IPS-18c (cell line): ENCODE data around the gene AANAT.

Experiments used
- H3K4me3 ChIP-seq: 2 replicates; pipeline ENCODE4 v1.7.0; 2013; ENCODE audit warnings: low read depth, mild to moderate bottlenecking, low read length, moderate library complexity; ENCODE audit not compliant: insufficient read depth
- H3K9me3 ChIP-seq: one replicate; pipeline ENCODE4 v1.6.1; 2013; ENCODE audit warnings: mild to moderate bottlenecking, low read length, moderate library complexity; ENCODE audit not compliant: control insufficient read depth, insufficient read depth

AANAT gene

GRCh38 chr17:76475302-76475701 lies 7.9 kb downstream of the AANAT start:
- Histone ChIP-seq H3K4me3 (no peak overlapping the region), H3K9me3 (no peaks in the 10 kb centered on the region)

- H3K9me3 ChIP-seq, result no peaks in the 10 kb centered on the region
- H3K4me3 ChIP-seq, result no peak overlapping the region
Measured at GRCh38 chr17:76476736-76477135, 9.3 kb downstream of the AANAT start.

GRCh38 chr17:76477576-76477975 lies 10.2 kb downstream of the AANAT start:
- Histone ChIP-seq H3K4me3 (no peak overlapping the region), H3K9me3 (no peaks in the 10 kb centered on the region)

GRCh38 chr17:76478097-76478496 lies 10.7 kb downstream of the AANAT start:
- Histone ChIP-seq H3K9me3 (no peaks in the 10 kb centered on the region), H3K4me3 (no peak overlapping the region)

GRCh38 chr17:76478730-76479514 lies 11.5 kb downstream of the AANAT start:
- no peaks in the 10 kb centered on the region for H3K9me3 ChIP-seq
- H3K4me3 ChIP-seq, result no peak overlapping the region

GRCh38 chr17:76479515-76480060 lies 12.2 kb downstream of the AANAT start:
- no peaks in the 10 kb centered on the region for H3K9me3 ChIP-seq
- no peak overlapping the region for H3K4me3 ChIP-seq

- Histone ChIP-seq H3K4me3 (no peak overlapping the region), H3K9me3 (no peaks in the 10 kb centered on the region)
Measured at GRCh38 chr17:76480632-76481031, 13.2 kb downstream of the AANAT start.

- no peak overlapping the region for H3K4me3 ChIP-seq
Measured at GRCh38 chr17:76481071-76481655, 13.8 kb downstream of the AANAT start.

GRCh38 chr17:76484228-76484725 lies 16.9 kb downstream of the AANAT start:
- Histone ChIP-seq H3K9me3 (no peaks in the 10 kb centered on the region), H3K4me3 (no peak overlapping the region)

More at GRCh38 chr17:76481071-76481655, 13.8 kb downstream of the AANAT start:
- no peaks in the 10 kb centered on the region for H3K9me3 ChIP-seq

GRCh38 chr17:76485569-76485968 lies 18.2 kb downstream of the AANAT start:
- Histone ChIP-seq H3K4me3 (no peak overlapping the region), H3K9me3 (no peaks in the 10 kb centered on the region)

GRCh38 chr17:76487451-76488192 lies 20.2 kb downstream of the AANAT start:
- no peaks in the 10 kb centered on the region for H3K9me3 ChIP-seq
- H3K4me3 ChIP-seq, result no peak overlapping the region

- Histone ChIP-seq H3K4me3 (no peak overlapping the region), H3K9me3 (no peaks in the 10 kb centered on the region)
Measured at GRCh38 chr17:76490112-76490710, 22.8 kb downstream of the AANAT start.

GRCh38 chr17:76491271-76492122 lies 24.1 kb downstream of the AANAT start:
- H3K9me3 ChIP-seq, result no peaks in the 10 kb centered on the region
- H3K4me3 ChIP-seq, result no peak overlapping the region

GRCh38 chr17:76492123-76492988 lies 25.0 kb downstream of the AANAT start:
- H3K9me3 ChIP-seq, result no peaks in the 10 kb centered on the region
- no peak overlapping the region for H3K4me3 ChIP-seq

- H3K4me3 ChIP-seq, result no peak overlapping the region
- no peaks in the 10 kb centered on the region for H3K9me3 ChIP-seq
Measured at GRCh38 chr17:76492989-76493501, 25.6 kb downstream of the AANAT start.
